ENCODE results near the gene NBAS. TPM values are rescaled to one million over a fixed set of nuclear protein-coding genes. Genes with fewer than 3 reads are reported as not detected.
"Not testable (repeated sequence)": the region's sequence is repeated elsewhere in the genome, so short reads cannot be mapped to it uniquely, and the experiment has no call there.

Gene NBAS
- total RNA-seq, 3 donors from 2014 or later (not counting 1 experiment from before 2014, with no cell fraction given): 27.8 to 34.7 (median 29.2) TPM

- no peaks in the 10 kb centered on the region for H3K9me3 Mint-ChIP-seq
- no peak for TF ChIP-seq CTCF (IDR thresholded peaks at IDR 0.05)
- H3K36me3 ChIP-seq (ENCODE audit: control insufficient read depth, insufficient read depth, low read length): peaks cover 21% of the 10 kb centered on the region
- DNase-seq: no peak
- no peaks in the 10 kb centered on the region for H3K36me3 Mint-ChIP-seq
- H3K27ac Mint-ChIP-seq: peak overlapping the region in 1 of 2 donors; percentile 5
- no peak for ATAC-seq
- no peaks in the 10 kb centered on the region for H3K27me3 ChIP-seq (ENCODE audit: control insufficient read depth, insufficient read depth, low read length)
- no peaks in the 10 kb centered on the region for H3K27me3 Mint-ChIP-seq (ENCODE audit: low read depth in 2 of 2)
- intact Hi-C loops (cut with micrococcal nuclease): no loop called here
- H3K4me3 Mint-ChIP-seq: no peak overlapping the region
- H3K4me1 ChIP-seq (ENCODE audit: control insufficient read depth, insufficient read depth, low read length): no peaks in the 10 kb centered on the region
- H3K27ac ChIP-seq (ENCODE audit: low read length): no peak overlapping the region
- H3K9me3 ChIP-seq (ENCODE audit: control insufficient read depth, insufficient read depth, low read length): no peaks in the 10 kb centered on the region
- H3K4me1 Mint-ChIP-seq: peaks cover 0 to 18% of the 10 kb centered on the region in 2 donors
- H3K4me3 ChIP-seq (ENCODE audit: low read length): no peak overlapping the region
- 100% methylated on average over 1 of the region's 2 CpGs for WGBS (ENCODE audit: insufficient coverage)
Measured at GRCh38 chr2:15521641-15522181, 39.4 kb downstream of the NBAS start.

GRCh38 chr2:15520346-15520745, 40.8 kb downstream of the NBAS start:
- no peaks in the 10 kb centered on the region for H3K27me3 Mint-ChIP-seq (ENCODE audit: low read depth in 2 of 2)
- Histone ChIP-seq H3K4me3 (ENCODE audit: low read length) (no peak overlapping the region), H3K36me3 (ENCODE audit: control insufficient read depth, insufficient read depth, low read length) (peaks cover 14% of the 10 kb centered on the region), H3K27me3 (ENCODE audit: control insufficient read depth, insufficient read depth, low read length) (no peaks in the 10 kb centered on the region), H3K27ac (ENCODE audit: low read length) (no peak overlapping the region), H3K4me1 (ENCODE audit: control insufficient read depth, insufficient read depth, low read length) (no peaks in the 10 kb centered on the region), H3K9me3 (ENCODE audit: control insufficient read depth, insufficient read depth, low read length) (no peaks in the 10 kb centered on the region)
- H3K4me3 Mint-ChIP-seq: no peak overlapping the region
- peaks cover 5 to 14% of the 10 kb centered on the region in 2 donors for H3K4me1 Mint-ChIP-seq
- H3K9me3 Mint-ChIP-seq: no peaks in the 10 kb centered on the region
- TF ChIP-seq CTCF (IDR thresholded peaks at IDR 0.05): no peak
- H3K27ac Mint-ChIP-seq: no peak overlapping the region
- peaks cover 6% of the 10 kb centered on the region for H3K36me3 Mint-ChIP-seq
- intact Hi-C loops (cut with micrococcal nuclease): no loop called here
- ATAC-seq (no peak), DNase-seq (no peak)
- 100% methylated on average over 3 of the region's 5 CpGs for WGBS (ENCODE audit: insufficient coverage)

GRCh38 chr2:15518759-15519158, 42.4 kb downstream of the NBAS start:
- H3K9me3 ChIP-seq (ENCODE audit: control insufficient read depth, insufficient read depth, low read length); DNase-seq; H3K27me3 ChIP-seq (ENCODE audit: control insufficient read depth, insufficient read depth, low read length); H3K36me3 ChIP-seq (ENCODE audit: control insufficient read depth, insufficient read depth, low read length); H3K27ac ChIP-seq (ENCODE audit: low read length); H3K9me3 Mint-ChIP-seq; H3K4me3 Mint-ChIP-seq; intact Hi-C loops (cut with micrococcal nuclease); H3K27me3 Mint-ChIP-seq (ENCODE audit: low read depth in 2 of 2); ATAC-seq; H3K36me3 Mint-ChIP-seq; H3K4me1 ChIP-seq (ENCODE audit: control insufficient read depth, insufficient read depth, low read length); H3K27ac Mint-ChIP-seq; H3K4me3 ChIP-seq (ENCODE audit: low read length): not testable (repeated sequence)
- H3K4me1 Mint-ChIP-seq: peaks cover 5 to 14% of the 10 kb centered on the region in 2 donors
- WGBS (ENCODE audit: insufficient coverage): no CpG with 5 or more reads among the region's 3 CpGs

GRCh38 chr2:15517793-15518192, 43.3 kb downstream of the NBAS start:
- Histone ChIP-seq H3K9me3 (ENCODE audit: control insufficient read depth, insufficient read depth, low read length) (no peaks in the 10 kb centered on the region), H3K27ac (ENCODE audit: low read length) (no peak overlapping the region), H3K27me3 (ENCODE audit: control insufficient read depth, insufficient read depth, low read length) (no peaks in the 10 kb centered on the region), H3K4me3 (ENCODE audit: low read length) (no peak overlapping the region), H3K36me3 (ENCODE audit: control insufficient read depth, insufficient read depth, low read length) (peaks cover 5% of the 10 kb centered on the region), H3K4me1 (ENCODE audit: control insufficient read depth, insufficient read depth, low read length) (no peaks in the 10 kb centered on the region)
- no peak for DNase-seq
- Mint-ChIP-seq H3K27ac (no peak overlapping the region), H3K4me1 (peaks cover 10 to 14% of the 10 kb centered on the region in 2 donors), H3K27me3 (ENCODE audit: low read depth in 2 of 2) (no peaks in the 10 kb centered on the region), H3K9me3 (no peaks in the 10 kb centered on the region), H3K36me3 (peaks cover 16% of the 10 kb centered on the region), H3K4me3 (no peak overlapping the region)
- no peak for ATAC-seq
- 100% methylated on average over 1 of the region's 2 CpGs for WGBS (ENCODE audit: insufficient coverage)
- no peak for TF ChIP-seq CTCF (IDR thresholded peaks at IDR 0.05)
- intact Hi-C loops (cut with micrococcal nuclease): no loop called here

Data from natural killer cell (primary cell).